NB4 (cell line): Measurements from ENCODE around the gene ANKRD61.
"Not testable (repeated sequence)": the region's sequence is repeated elsewhere in the genome, so short reads cannot be mapped to it uniquely, and the experiment has no call there.

ENCODE experiments used
- DNase-seq: peaks from one replicate; pipeline ENCODE4 v3.0.0; 2010; ENCODE audit warnings: low read depth
- H3K4me3 ChIP-seq: one replicate; pipeline ENCODE4 v1.5.1; 2011; ENCODE audit warnings: mild to moderate bottlenecking, low read depth, low read length, moderate library complexity
- CTCF ChIP-seq: IDR thresholded peaks from one replicate; pipeline ENCODE4 v1.5.1; 2012; ENCODE audit warnings: low read depth, low read length
- MAX ChIP-seq: IDR thresholded peaks from 2 replicates; pipeline ENCODE4 v1.6.1; 2011; ENCODE audit warnings: low read depth, low read length
- MYC ChIP-seq: IDR thresholded peaks from 2 replicates; pipeline ENCODE4 v1.6.1; 2011; ENCODE audit warnings: low read depth, low read length
- POLR2A ChIP-seq: IDR thresholded peaks from 2 replicates; pipeline ENCODE4 v1.6.1; 2011; ENCODE audit warnings: mild to moderate bottlenecking; ENCODE audit not compliant: insufficient read length; ENCODE audit errors: extremely low read depth

The ANKRD61 gene

GRCh38 chr7:6049780-6050179 lies 18.6 kb downstream of the ANKRD61 start:
- TF ChIP-seq CTCF (no peak), POLR2A (no peak), MAX (no peak), MYC (no peak)

GRCh38 chr7:6051185-6051584 lies 20.0 kb downstream of the ANKRD61 start:
- H3K4me3 ChIP-seq, DNase-seq: not testable (repeated sequence)

More at GRCh38 chr7:6049780-6050179, 18.6 kb downstream of the ANKRD61 start:
- no peak for DNase-seq
- no peak overlapping the region for H3K4me3 ChIP-seq

- TF ChIP-seq MYC (no peak), MAX (no peak), POLR2A (no peak), CTCF (no peak)
- no peak for DNase-seq
- peak overlapping the region; percentile 95 for H3K4me3 ChIP-seq
These were observed 25.4 kb downstream of the ANKRD61 start for GRCh38 chr7:6056616-6057015.

- no peak for DNase-seq
- peak overlapping the region; percentile 95 for H3K4me3 ChIP-seq
- no peak for TF ChIP-seq CTCF
- TF ChIP-seq MYC = no peak
- TF ChIP-seq MAX = no peak
- no peak for TF ChIP-seq POLR2A
These were observed 26.3 kb downstream of the ANKRD61 start for GRCh38 chr7:6057316-6058129.

- not testable (repeated sequence) for DNase-seq
These were observed 28.8 kb downstream of the ANKRD61 start for GRCh38 chr7:6059941-6060340.

GRCh38 chr7:6071406-6071805 lies 40.2 kb downstream of the ANKRD61 start:
- no peak overlapping the region for H3K4me3 ChIP-seq
- TF ChIP-seq MAX = no peak
- TF ChIP-seq MYC = no peak
- TF ChIP-seq POLR2A = no peak
- no peak for TF ChIP-seq CTCF
- DNase-seq = peak; percentile 27

More at GRCh38 chr7:6059941-6060340, 28.8 kb downstream of the ANKRD61 start:
- not testable (repeated sequence) for H3K4me3 ChIP-seq
